ENCODE data around the gene LAMB4. TPM values are rescaled to one million over a fixed set of nuclear protein-coding genes. Genes with fewer than 3 reads are reported as not detected.

The LAMB4 gene
- total and polyA plus RNA-seq, 2 of the 4 experiments (the other 2 are of a cell fraction): 0.12 to 0.18 TPM

DNA sequence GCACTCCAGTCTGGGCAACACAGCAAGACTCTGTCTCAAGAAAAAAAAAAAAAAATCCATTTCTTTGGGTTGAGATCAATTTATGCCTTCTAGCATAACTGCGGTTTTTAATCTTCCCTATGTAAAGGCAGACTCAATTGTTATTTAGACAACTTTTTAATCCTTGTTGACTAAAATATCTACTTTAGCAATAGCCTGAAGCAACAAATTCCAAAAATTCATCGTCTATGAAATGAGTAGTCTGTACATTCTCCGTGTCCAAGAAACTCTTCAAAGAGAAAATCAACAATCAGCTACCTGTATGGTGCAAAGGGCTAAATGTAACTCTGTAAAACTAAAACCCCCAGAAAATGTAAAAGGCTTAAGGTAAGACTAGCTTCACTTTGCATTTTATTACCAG lies 150.0 kb downstream of the LAMB4 start:
- no peak overlapping the region for H2AK5ac ChIP-seq (ENCODE audit: low read depth, low read length)
- DNase-seq: no peak
- no peak overlapping the region for H2AK9ac ChIP-seq (replicated peaks; ENCODE audit: low read depth, low read length, poor library complexity)
- intact Hi-C loops (cut with micrococcal nuclease) (loop anchor here (5.0 kb wide), 1 partner anchor 167 kb away; no protein-coding TSS in a partner anchor), dilution Hi-C loops (cut with HindIII; ENCODE audit: low sequenced_read_pairs, unreplicated experiment) (no loop called here), in situ Hi-C loops (cut with MboI; ENCODE audit: low sequenced_read_pairs) (no loop called here)
- no peak overlapping the region for H2BK5ac ChIP-seq (ENCODE audit: low read depth, low read length, poor library complexity, severe bottlenecking)
- CTCF ChIA-PET: no interaction called here
- no peak overlapping the region for H3K9ac ChIP-seq (ENCODE audit: low read depth, low read length)
- no peak overlapping the region for H3K4me2 ChIP-seq (ENCODE audit: low read depth, low read length)
- BruUV-seq (replicated peaks): no TSS peak
- peaks cover 0 to 37% of the 10 kb centered on the region in 2 experiments for H3K79me1 ChIP-seq (ENCODE audit: low read depth in 1 of 2, low read length in 2 of 2)
- H2BK20ac ChIP-seq (ENCODE audit: low read depth, low read length): no peak overlapping the region
- ATAC-seq (ENCODE audit: low read depth): no peak
- no peak overlapping the region for H3K4ac ChIP-seq (ENCODE audit: low read depth, low read length)
- H3K9me1 ChIP-seq (ENCODE audit: insufficient read depth, low read length): peaks cover 8% of the 10 kb centered on the region; the same call in 1 of the 2 replicates
- peaks cover 3% of the 10 kb centered on the region for H3K4me1 ChIP-seq (ENCODE audit: control insufficient read depth, insufficient read depth, low read length)
- no peak overlapping the region for H3K14ac ChIP-seq (replicated peaks; ENCODE audit: low read depth, low read length)
- no peak overlapping the region for H4K8ac ChIP-seq (ENCODE audit: low read depth in 2 of 2, low read length in 2 of 2)
- no peak overlapping the region for H4K91ac ChIP-seq (ENCODE audit: insufficient read depth, low read depth, low read length)
- no peaks in the 10 kb centered on the region for H3K9me3 ChIP-seq (ENCODE audit: control insufficient read depth, insufficient read depth, low read length)
- no peak overlapping the region for H3K27ac ChIP-seq (ENCODE audit: insufficient read depth, low read length)
- no peak overlapping the region for H3K4me3 ChIP-seq (ENCODE audit: insufficient read depth, low read depth, low read length)
- H4K5ac ChIP-seq (ENCODE audit: low read depth, low read length): no peak overlapping the region
- no peak overlapping the region for H2BK120ac ChIP-seq (ENCODE audit: low read depth, low read length)
- no peak overlapping the region for H3K18ac ChIP-seq (ENCODE audit: low read depth, low read length)
- peaks cover 16% of the 10 kb centered on the region; the same call in 1 of the 2 replicates for H4K20me1 ChIP-seq (ENCODE audit: insufficient read depth, low read length)
- POLR2A ChIA-PET (ENCODE audit: unreplicated experiment): no interaction called here
- TF ChIP-seq, protein P1, sequence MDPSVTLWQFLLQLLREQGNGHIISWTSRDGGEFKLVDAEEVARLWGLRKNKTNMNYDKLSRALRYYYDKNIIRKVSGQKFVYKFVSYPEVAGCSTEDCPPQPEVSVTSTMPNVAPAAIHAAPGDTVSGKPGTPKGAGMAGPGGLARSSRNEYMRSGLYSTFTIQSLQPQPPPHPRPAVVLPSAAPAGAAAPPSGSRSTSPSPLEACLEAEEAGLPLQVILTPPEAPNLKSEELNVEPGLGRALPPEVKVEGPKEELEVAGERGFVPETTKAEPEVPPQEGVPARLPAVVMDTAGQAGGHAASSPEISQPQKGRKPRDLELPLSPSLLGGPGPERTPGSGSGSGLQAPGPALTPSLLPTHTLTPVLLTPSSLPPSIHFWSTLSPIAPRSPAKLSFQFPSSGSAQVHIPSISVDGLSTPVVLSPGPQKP (IDR thresholded peaks at IDR 0.05; ENCODE audit: borderline replicate concordance, low read depth, low read length): no peak
- TF ChIP-seq CEBPB (IDR thresholded peaks at IDR 0.05; ENCODE audit: low read depth, low read length): no peak
- TF ChIP-seq, protein P2, sequence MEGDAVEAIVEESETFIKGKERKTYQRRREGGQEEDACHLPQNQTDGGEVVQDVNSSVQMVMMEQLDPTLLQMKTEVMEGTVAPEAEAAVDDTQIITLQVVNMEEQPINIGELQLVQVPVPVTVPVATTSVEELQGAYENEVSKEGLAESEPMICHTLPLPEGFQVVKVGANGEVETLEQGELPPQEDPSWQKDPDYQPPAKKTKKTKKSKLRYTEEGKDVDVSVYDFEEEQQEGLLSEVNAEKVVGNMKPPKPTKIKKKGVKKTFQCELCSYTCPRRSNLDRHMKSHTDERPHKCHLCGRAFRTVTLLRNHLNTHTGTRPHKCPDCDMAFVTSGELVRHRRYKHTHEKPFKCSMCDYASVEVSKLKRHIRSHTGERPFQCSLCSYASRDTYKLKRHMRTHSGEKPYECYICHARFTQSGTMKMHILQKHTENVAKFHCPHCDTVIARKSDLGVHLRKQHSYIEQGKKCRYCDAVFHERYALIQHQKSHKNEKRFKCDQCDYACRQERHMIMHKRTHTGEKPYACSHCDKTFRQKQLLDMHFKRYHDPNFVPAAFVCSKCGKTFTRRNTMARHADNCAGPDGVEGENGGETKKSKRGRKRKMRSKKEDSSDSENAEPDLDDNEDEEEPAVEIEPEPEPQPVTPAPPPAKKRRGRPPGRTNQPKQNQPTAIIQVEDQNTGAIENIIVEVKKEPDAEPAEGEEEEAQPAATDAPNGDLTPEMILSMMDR (conservative IDR thresholded peaks at IDR 0.05; ENCODE audit: low read depth, low read length): no peak
- WGBS, 2 experiments (ENCODE audit: extremely low coverage in 2 of 2, insufficient read length in 1 of 2): no CpG with 5 or more reads among the region's 3 CpGs
- peaks cover 73% of the 10 kb centered on the region for H3K36me3 ChIP-seq (ENCODE audit: control insufficient read depth, insufficient read depth, low read length)
- no peak overlapping the region for H3K56ac ChIP-seq (ENCODE audit: extremely low read depth, insufficient read depth, low read length)
- H2AFZ ChIP-seq (replicated peaks; ENCODE audit: low read length, poor library complexity): no peak overlapping the region
- no peak overlapping the region for H3K23ac ChIP-seq (ENCODE audit: low read depth, low read length)
- H2BK15ac ChIP-seq (ENCODE audit: low read depth, low read length): no peak overlapping the region
- no peaks in the 10 kb centered on the region for H3K27me3 ChIP-seq (ENCODE audit: control insufficient read depth, insufficient read depth, low read length)
